HG03108 (cell line): ENCODE results near the gene SNED1.

Experiments
- ATAC-seq: cut with Tn5 transposase; IDR thresholded peaks from one replicate; pipeline ENCODE4 v1.9.1; 2021; ENCODE audit warnings: moderate library complexity; ENCODE audit not compliant: unreplicated experiment

SNED1 gene

GRCh38 chr2:240997856-240998705 lies at the start of gene SNED1:
Gene SNED1 (plus strand): TSS chr2:240998618. CDS start chr2:240998838, 220 bp downstream.
- no peak for ATAC-seq

DNA sequence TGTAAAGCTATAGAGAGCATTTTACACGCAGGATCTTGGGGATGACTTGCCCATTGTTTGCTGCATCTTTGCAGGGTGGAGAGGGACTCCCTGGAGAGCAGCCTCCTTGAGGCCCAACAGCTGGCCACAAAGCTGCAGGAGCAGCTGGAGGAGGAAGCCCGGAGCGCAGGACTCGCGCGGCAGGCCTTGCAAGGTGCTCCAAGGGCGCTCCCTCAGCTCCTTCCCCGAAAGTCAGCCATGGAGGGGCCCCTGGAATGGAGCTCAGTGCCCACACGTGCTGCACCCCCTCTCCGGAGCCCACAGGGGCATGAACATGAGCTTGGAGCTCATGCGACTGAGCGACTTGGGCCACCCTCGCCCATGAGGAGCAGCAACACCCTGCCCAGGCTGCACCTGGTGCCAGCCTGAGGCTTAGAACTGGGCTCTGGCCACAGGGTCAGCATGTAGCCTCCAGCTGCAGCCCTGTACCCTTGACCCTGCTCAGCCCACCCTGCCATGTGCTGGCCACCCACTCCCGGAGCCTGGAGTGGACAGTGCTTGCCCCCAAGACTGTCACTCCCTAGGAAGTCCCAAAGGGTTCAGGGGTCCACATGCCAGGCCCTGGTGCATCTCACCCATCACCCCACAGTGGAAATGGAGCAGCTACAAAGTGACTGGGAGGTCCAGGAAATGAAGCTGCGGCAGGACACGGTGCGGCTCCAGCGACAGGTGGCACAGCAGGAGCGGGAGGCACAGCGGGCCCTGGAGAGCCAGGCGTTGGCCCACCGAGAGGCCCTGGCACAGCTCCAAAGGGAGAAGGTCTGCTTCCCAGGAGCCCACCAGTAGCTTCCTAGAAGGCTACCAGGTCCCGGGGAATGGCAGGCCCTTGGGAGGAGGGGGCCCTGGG lies 49.3 kb upstream of the SNED1 start:
- ATAC-seq, result no peak

GRCh38 chr2:240949791-240950705 lies 48.4 kb upstream of the SNED1 start:
- no peak for ATAC-seq

DNA sequence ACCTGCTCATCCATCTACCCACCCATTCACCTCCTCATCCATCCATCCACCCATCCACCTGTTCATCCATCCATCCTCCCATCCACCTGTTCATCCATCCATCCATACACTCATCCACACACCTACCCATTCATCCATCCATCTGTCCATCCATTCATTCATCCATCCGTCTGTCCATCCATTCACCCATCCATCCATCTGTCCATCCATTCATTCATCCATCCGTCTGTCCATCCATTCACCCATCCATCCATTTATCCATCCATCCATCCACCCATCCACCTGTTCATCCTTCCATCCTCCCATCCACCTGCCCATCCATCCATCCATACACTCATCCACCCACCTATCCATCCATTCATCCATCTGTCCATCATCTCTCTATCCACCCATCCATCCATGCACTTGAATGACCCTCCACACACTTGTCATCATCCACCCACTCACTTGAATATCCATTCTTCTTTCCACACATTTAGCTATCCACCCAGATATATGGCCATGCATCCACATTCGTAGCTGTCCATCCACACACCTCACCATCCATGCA lies 47.3 kb upstream of the SNED1 start:
- ATAC-seq, result no peak

DNA sequence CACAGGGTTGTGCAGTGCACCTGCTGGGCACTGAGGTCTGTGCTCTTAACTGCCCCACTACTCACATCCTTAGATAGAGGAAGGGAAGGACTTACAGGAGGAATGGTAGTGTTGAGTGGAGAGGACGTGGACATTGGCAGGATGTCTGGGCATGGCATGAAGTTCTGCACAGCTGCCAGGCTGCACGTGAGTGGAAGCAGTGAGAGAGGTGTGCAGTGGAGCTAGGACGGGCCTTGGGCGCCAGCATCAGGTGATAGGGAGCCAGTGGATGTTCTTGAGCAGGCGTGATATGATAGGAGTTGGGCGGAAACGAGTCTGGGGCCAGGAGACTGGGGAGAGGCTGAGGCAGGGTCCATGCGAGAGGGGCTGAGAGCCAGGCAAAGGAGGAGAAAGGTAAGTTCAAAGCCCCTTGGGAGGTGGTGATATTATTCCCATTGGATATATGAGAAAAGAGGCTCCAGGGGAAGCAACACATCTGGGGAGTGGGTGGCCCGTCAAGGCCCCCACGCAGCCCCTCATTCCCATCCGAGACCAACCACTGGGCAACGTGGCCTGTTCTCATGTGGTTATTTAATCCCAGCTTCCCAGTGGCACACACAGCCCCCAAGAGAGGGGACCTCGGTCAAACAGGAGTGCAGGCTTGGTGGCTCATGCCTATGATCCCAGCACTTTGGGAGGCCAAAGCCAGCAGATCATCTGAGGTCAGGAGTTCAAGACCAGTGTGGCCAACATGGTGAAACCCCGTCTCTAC lies 45.7 kb upstream of the SNED1 start:
- ATAC-seq, result no peak

DNA sequence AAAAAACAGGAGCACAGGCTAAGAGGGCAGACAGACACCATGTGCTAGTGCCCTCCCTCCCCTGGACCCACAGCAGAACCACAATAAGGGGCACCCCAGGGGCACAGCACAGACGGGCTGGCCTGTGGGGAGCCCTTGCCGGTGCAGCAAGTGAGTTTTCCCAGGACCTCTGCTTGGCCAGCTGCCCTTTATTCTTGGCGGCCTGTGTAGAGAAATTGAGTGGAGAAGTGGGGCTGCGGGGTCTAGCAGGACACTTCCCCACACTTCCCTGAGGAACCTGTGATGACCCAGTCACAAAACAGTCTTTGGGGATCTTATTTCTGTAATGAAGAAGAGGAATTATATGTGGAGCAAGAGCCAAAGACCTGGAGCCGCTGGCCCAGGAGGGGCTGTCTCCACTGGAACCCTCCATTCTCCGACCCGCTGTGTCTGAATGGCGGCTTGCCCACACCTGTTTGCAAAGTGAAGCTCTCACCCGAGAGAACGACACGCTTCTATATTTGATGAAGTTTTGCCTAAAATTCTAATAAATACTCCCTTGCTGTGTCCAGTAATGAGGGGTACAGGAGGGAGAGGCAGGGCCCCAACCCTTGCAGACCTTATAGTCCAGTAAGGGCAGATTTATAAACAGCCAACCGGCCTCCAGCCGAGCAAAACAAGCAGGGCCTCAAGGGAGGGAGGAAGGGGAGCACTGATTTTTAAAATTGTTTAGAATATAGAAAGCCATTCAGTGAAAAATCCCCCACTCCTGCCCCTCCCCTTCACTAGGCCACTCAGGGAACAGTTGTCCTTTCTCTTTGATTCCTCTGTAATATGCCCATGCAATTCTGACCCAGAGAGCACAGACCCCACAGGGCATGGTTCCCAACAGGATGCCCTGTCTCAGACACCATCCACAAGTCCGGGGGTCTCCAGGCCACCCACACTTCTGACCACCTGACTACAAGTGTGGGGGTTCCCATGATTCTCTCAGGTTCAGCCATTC lies 44.7 kb upstream of the SNED1 start:
- ATAC-seq, result no peak

GRCh38 chr2:240954436-240955305 lies 43.7 kb upstream of the SNED1 start:
- ATAC-seq, result no peak

DNA sequence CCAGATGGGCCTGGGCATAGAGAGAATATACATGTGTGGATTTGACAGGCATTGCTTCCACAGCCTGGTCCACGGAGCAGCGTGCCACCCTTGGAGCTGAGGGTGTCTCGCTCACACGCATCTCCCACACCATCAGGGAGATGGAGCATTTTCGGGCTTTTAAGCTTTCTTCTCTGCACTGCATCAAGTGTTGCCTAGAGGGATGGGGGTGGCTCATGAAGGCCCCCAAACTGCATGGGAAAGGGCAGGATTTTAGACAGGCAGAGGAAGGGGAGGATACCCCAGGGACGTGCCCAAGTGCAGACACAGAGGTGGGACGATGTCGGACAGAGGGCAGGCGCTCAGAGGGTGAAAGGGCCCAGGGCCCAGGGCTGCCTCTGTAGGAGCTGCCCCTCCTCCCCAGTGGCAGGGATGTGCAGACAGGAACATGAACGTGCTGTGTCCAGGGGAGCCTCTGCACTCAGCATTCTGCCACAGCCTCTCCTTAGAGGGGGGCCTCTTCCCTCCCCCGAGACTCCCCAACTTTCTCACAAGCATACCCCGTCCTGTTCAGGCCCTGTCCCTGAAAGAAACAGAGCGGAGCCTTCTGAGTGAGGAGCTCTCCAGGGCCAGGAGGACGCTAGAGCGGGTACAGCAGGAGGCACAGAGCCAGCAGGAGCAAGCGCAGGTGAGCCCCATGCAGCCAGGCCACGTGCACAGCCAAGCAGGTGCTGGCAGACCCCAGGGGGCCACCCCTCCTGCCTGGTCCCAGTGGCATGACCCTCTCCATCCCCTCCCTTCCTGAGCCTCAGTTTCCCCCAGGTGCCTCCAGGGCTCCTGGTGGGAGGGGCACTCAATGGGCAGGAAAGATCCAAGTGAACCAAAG lies 42.9 kb upstream of the SNED1 start:
- ATAC-seq, result no peak

- ATAC-seq, result no peak
Observed at GRCh38 chr2:240956171-240956934, 42.1 kb upstream of the SNED1 start.

DNA sequence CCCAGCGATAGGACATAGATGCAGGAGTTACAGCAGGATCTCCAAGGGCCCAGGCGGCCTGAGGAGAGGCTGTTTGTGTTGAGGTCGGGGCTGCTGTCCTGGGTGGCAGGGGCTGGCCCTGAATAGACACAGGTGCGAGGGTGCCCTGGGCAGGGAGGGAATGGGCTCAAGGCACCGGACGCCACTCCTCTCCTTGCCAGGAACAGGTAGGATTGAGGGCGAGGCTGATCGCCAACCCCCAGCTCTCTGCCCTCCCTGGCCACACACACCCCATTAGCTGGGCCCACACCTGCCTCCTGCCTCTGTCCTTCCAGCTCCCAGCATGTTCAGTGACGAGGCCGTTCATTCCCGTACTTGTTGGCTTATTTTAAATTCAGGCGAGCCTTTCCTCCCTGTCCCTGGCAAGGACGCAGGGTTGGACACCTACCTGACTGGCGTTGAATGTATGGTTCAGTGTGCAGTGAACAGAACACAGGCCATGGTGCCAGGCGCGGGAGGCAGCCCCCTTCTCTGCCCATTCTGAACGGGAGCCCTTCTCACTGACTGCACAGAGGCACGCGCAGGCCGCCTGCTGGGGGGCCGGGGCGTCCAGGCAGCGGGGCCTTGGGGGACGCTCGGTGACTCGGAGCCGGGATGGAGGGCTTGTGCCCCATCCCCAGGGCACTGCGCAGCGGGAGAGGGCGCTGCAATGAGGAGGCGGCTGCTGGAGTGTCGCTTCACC lies 41.3 kb upstream of the SNED1 start:
- ATAC-seq, result no peak

DNA sequence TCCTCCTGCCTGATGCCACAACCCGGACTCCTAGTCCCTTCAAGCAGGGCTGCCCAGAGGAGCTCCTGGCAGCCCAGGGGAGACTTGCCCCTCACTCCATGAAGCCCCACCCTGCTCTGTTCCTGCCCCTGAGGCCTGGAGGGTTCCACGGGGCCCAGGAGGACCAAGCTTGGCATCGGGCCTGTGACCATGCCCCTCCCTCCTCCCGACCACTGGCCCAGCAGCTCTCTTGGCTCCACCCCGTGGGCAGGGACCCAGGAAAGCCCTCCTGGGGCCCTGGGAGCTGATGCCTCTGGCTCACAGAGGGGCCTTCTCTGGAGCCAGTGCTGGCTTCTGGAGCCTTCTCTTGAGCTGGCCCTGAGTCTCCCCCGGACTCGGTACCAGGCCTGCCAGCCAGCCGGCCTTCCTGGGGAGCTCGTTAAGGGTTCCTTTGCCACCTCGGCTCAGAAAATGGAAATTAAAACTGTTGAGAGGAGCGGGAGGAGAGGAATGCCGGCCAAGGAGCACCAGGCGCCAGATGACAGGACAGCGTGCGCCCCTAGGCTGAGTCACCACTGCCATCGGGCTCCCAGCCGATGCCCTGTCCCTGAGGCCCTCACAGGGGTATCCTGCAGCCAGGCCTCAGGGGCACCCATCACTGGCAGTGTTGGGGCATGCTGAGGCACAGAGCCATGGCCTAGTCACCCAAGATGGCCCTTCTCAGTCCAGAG lies 40.6 kb upstream of the SNED1 start:
- ATAC-seq, result no peak

DNA sequence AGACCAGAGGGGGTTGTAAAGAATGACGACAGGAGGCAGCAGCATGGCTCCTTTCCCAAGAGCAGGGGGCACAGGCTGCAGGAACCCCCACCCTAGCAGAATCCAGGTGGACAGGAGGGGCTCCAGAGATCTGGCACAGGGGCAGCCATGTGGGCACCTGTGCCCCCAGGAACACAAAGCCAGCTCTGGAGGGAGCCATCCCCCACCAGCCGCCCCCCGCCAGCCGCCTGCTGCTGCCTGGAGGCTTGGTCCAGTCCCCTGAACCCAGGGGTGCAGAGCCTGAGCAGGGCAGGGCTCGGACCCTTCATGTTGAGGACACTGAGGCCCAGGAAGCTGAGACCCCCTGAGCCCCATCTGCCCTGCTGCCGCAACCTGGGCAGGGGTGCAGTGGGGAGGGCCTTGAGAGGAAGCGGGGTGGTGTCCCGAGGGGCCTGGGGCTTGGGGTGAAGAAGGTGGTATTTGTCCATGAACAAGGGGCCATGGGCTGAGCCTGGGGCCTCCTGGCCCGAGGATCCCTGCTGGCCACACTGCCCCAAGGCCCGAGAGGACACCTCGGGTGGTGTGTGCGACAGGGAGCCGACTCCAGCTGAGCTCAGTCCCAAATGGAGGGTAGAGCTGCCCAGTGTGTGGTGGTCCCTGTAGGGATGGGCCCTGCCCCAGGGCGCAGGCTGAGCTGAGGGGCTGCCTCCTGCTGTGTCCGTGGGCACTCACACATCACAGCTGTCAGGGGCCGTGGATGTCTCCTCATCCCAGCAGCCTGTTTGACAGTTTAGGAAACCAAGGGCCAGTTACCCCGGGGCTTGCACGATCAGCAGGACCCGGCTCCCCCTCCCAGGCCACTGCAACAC lies 39.8 kb upstream of the SNED1 start:
- ATAC-seq, result no peak

GRCh38 chr2:240959214-240959940 lies 39.0 kb upstream of the SNED1 start:
- no peak for ATAC-seq
